PC-3 (cell line): ENCODE measurements around the gene PAQR5.

ENCODE experiments used
- EZH2 ChIP-seq: fragments of 300-600 bp; sonication (generic); IDR thresholded peaks from one replicate; pipeline ENCODE4 v1.6.1; 2017; ENCODE audit warnings: antibody characterized with exemption, mild to moderate bottlenecking, low read length; ENCODE audit not compliant: unreplicated experiment
- EZH2phosphoT487 ChIP-seq: fragments of 300-600 bp; sonication (generic); IDR thresholded peaks from 2 replicates; pipeline ENCODE4 v1.6.1; 2018; ENCODE audit warnings: mild to moderate bottlenecking, antibody characterized with exemption, low read length, borderline replicate concordance
- TF ChIP-seq, protein P1 (sequence below): fragments of 300-600 bp; sonication (generic); conservative IDR thresholded peaks from 2 replicates; pipeline ENCODE4 v1.5.1; 2017; ENCODE audit warnings: antibody characterized with exemption, low read depth, mild to moderate bottlenecking, low read length

DNA sequence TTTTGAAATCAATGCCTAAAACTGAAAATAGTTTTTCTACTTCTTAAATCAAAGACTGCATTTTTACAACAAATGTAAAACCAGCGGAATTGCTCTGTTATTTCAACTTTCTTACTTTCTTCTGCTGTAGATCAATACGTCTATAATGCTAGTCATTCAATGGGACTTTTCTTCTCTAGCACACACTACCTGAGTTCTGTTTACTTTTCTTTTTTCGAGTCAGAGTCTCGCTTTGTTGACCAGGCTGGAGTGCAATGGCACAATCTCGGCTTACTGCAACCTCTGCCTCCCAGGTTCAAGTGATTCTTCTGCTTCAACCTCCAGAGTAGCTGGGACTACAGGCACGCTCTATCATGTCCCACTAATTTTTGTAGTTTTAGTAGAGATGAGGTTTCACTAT, 74.7 kb downstream of the PAQR5 start:
- TF ChIP-seq, protein P1, sequence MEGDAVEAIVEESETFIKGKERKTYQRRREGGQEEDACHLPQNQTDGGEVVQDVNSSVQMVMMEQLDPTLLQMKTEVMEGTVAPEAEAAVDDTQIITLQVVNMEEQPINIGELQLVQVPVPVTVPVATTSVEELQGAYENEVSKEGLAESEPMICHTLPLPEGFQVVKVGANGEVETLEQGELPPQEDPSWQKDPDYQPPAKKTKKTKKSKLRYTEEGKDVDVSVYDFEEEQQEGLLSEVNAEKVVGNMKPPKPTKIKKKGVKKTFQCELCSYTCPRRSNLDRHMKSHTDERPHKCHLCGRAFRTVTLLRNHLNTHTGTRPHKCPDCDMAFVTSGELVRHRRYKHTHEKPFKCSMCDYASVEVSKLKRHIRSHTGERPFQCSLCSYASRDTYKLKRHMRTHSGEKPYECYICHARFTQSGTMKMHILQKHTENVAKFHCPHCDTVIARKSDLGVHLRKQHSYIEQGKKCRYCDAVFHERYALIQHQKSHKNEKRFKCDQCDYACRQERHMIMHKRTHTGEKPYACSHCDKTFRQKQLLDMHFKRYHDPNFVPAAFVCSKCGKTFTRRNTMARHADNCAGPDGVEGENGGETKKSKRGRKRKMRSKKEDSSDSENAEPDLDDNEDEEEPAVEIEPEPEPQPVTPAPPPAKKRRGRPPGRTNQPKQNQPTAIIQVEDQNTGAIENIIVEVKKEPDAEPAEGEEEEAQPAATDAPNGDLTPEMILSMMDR = no peak
- no peak for TF ChIP-seq EZH2
- no peak for TF ChIP-seq EZH2phosphoT487
